Measurements from ENCODE around the gene ALPK3. TPM values are rescaled to one million over a fixed set of nuclear protein-coding genes. Genes with fewer than 3 reads are reported as not detected.
"Not testable (repeated sequence)": the region's sequence is repeated elsewhere in the genome, so short reads cannot be mapped to it uniquely, and the experiment has no call there.

The ALPK3 gene
- total RNA-seq, 1 donor from 2014 or later: 0.34 TPM

- H3K36me3 Mint-ChIP-seq (ENCODE audit: low read depth); H3K4me3 Mint-ChIP-seq (ENCODE audit: low read depth); H3K27ac Mint-ChIP-seq; H3K4me1 Mint-ChIP-seq (ENCODE audit: low read depth); H3K27me3 Mint-ChIP-seq (ENCODE audit: low read depth); DNase-seq (ENCODE audit: low spot score): not testable (repeated sequence)
- H3K9me3 Mint-ChIP-seq: peaks cover 12% of the 10 kb centered on the region
- intact Hi-C loops (cut with micrococcal nuclease): loop anchor here (1.0 kb wide), 1 partner anchor 83 kb away; no protein-coding TSS in a partner anchor
Measured at GRCh38 chr15:84845631-84846030, 28.5 kb downstream of the ALPK3 start.

GRCh38 chr15:84846269-84846668 is 29.1 kb downstream of the ALPK3 start:
- peaks cover 4% of the 10 kb centered on the region for H3K27me3 Mint-ChIP-seq (ENCODE audit: low read depth)
- H3K27ac Mint-ChIP-seq: no peak overlapping the region
- intact Hi-C loops (cut with micrococcal nuclease): no loop called here
- H3K36me3 Mint-ChIP-seq (ENCODE audit: low read depth): peaks cover 3% of the 10 kb centered on the region
- no peak for DNase-seq (ENCODE audit: low spot score)
- H3K4me1 Mint-ChIP-seq (ENCODE audit: low read depth): no peaks in the 10 kb centered on the region
- no peak overlapping the region for H3K4me3 Mint-ChIP-seq (ENCODE audit: low read depth)
- peaks cover 12% of the 10 kb centered on the region for H3K9me3 Mint-ChIP-seq

- Mint-ChIP-seq H3K27me3 (ENCODE audit: low read depth) (peaks cover 4% of the 10 kb centered on the region), H3K4me3 (ENCODE audit: low read depth) (no peak overlapping the region), H3K4me1 (ENCODE audit: low read depth) (no peaks in the 10 kb centered on the region), H3K36me3 (ENCODE audit: low read depth) (peaks cover 3% of the 10 kb centered on the region), H3K27ac (no peak overlapping the region), H3K9me3 (peaks cover 12% of the 10 kb centered on the region)
- DNase-seq (ENCODE audit: low spot score): no peak
- intact Hi-C loops (cut with micrococcal nuclease): no loop called here
Measured at GRCh38 chr15:84847382-84847781, 30.2 kb downstream of the ALPK3 start.

GRCh38 chr15:84852212-84852611 is 35.1 kb downstream of the ALPK3 start:
- Mint-ChIP-seq H3K4me3 (ENCODE audit: low read depth) (no peak overlapping the region), H3K9me3 (peaks cover 2% of the 10 kb centered on the region), H3K27me3 (ENCODE audit: low read depth) (peaks cover 2% of the 10 kb centered on the region), H3K27ac (no peak overlapping the region), H3K4me1 (ENCODE audit: low read depth) (no peaks in the 10 kb centered on the region), H3K36me3 (ENCODE audit: low read depth) (no peaks in the 10 kb centered on the region)
- intact Hi-C loops (cut with micrococcal nuclease): no loop called here
- no peak for DNase-seq (ENCODE audit: low spot score)

GRCh38 chr15:84855136-84855535 is 38.0 kb downstream of the ALPK3 start:
- no peaks in the 10 kb centered on the region for H3K27me3 Mint-ChIP-seq (ENCODE audit: low read depth)
- H3K4me3 Mint-ChIP-seq (ENCODE audit: low read depth): no peak overlapping the region
- no peak for DNase-seq (ENCODE audit: low spot score)
- no peaks in the 10 kb centered on the region for H3K4me1 Mint-ChIP-seq (ENCODE audit: low read depth)
- intact Hi-C loops (cut with micrococcal nuclease): no loop called here
- no peak overlapping the region for H3K27ac Mint-ChIP-seq
- H3K9me3 Mint-ChIP-seq: no peaks in the 10 kb centered on the region
- H3K36me3 Mint-ChIP-seq (ENCODE audit: low read depth): no peaks in the 10 kb centered on the region

GRCh38 chr15:84855765-84856164 is 38.6 kb downstream of the ALPK3 start:
- H3K27ac Mint-ChIP-seq: no peak overlapping the region
- H3K4me1 Mint-ChIP-seq (ENCODE audit: low read depth): no peaks in the 10 kb centered on the region
- intact Hi-C loops (cut with micrococcal nuclease): no loop called here

GRCh38 chr15:84856731-84857417 is 39.7 kb downstream of the ALPK3 start:
- H3K27me3 Mint-ChIP-seq (ENCODE audit: low read depth): no peaks in the 10 kb centered on the region
- no peak for DNase-seq (ENCODE audit: low spot score)
- H3K27ac Mint-ChIP-seq: no peak overlapping the region
- H3K4me3 Mint-ChIP-seq (ENCODE audit: low read depth): no peak overlapping the region
- no peaks in the 10 kb centered on the region for H3K36me3 Mint-ChIP-seq (ENCODE audit: low read depth)
- no peaks in the 10 kb centered on the region for H3K4me1 Mint-ChIP-seq (ENCODE audit: low read depth)
- intact Hi-C loops (cut with micrococcal nuclease): no loop called here
- no peaks in the 10 kb centered on the region for H3K9me3 Mint-ChIP-seq

More at GRCh38 chr15:84855765-84856164, 38.6 kb downstream of the ALPK3 start:
- Mint-ChIP-seq H3K36me3 (ENCODE audit: low read depth) (no peaks in the 10 kb centered on the region), H3K9me3 (no peaks in the 10 kb centered on the region), H3K4me3 (ENCODE audit: low read depth) (no peak overlapping the region), H3K27me3 (ENCODE audit: low read depth) (no peaks in the 10 kb centered on the region)
- DNase-seq (ENCODE audit: low spot score): no peak

- Mint-ChIP-seq H3K4me3 (ENCODE audit: low read depth) (no peak overlapping the region), H3K9me3 (no peaks in the 10 kb centered on the region), H3K27ac (no peak overlapping the region), H3K4me1 (ENCODE audit: low read depth) (no peaks in the 10 kb centered on the region), H3K36me3 (ENCODE audit: low read depth) (no peaks in the 10 kb centered on the region), H3K27me3 (ENCODE audit: low read depth) (no peaks in the 10 kb centered on the region)
- intact Hi-C loops (cut with micrococcal nuclease): no loop called here
- no peak for DNase-seq (ENCODE audit: low spot score)
Measured at GRCh38 chr15:84857418-84858004, 40.4 kb downstream of the ALPK3 start.

GRCh38 chr15:84858231-84858630 is 41.1 kb downstream of the ALPK3 start:
- H3K27me3 Mint-ChIP-seq (ENCODE audit: low read depth): no peaks in the 10 kb centered on the region
- H3K4me1 Mint-ChIP-seq (ENCODE audit: low read depth): no peaks in the 10 kb centered on the region
- no peak overlapping the region for H3K4me3 Mint-ChIP-seq (ENCODE audit: low read depth)
- H3K9me3 Mint-ChIP-seq: no peaks in the 10 kb centered on the region
- intact Hi-C loops (cut with micrococcal nuclease): no loop called here
- no peak for DNase-seq (ENCODE audit: low spot score)
- H3K36me3 Mint-ChIP-seq (ENCODE audit: low read depth): no peaks in the 10 kb centered on the region
- no peak overlapping the region for H3K27ac Mint-ChIP-seq

GRCh38 chr15:84859144-84859543 is 42.0 kb downstream of the ALPK3 start:
- H3K4me1 Mint-ChIP-seq (ENCODE audit: low read depth): no peaks in the 10 kb centered on the region
- no peak overlapping the region for H3K27ac Mint-ChIP-seq
- H3K27me3 Mint-ChIP-seq (ENCODE audit: low read depth): no peaks in the 10 kb centered on the region
- no peak overlapping the region for H3K4me3 Mint-ChIP-seq (ENCODE audit: low read depth)
- H3K36me3 Mint-ChIP-seq (ENCODE audit: low read depth): no peaks in the 10 kb centered on the region
- H3K9me3 Mint-ChIP-seq: no peaks in the 10 kb centered on the region
- no peak for DNase-seq (ENCODE audit: low spot score)
- intact Hi-C loops (cut with micrococcal nuclease): no loop called here

GRCh38 chr15:84859651-84860050 is 42.5 kb downstream of the ALPK3 start:
- H3K4me3 Mint-ChIP-seq (ENCODE audit: low read depth): no peak overlapping the region
- no peaks in the 10 kb centered on the region for H3K36me3 Mint-ChIP-seq (ENCODE audit: low read depth)
- no peaks in the 10 kb centered on the region for H3K27me3 Mint-ChIP-seq (ENCODE audit: low read depth)
- H3K27ac Mint-ChIP-seq: no peak overlapping the region
- H3K9me3 Mint-ChIP-seq: no peaks in the 10 kb centered on the region
- DNase-seq (ENCODE audit: low spot score): no peak
- no peaks in the 10 kb centered on the region for H3K4me1 Mint-ChIP-seq (ENCODE audit: low read depth)
- intact Hi-C loops (cut with micrococcal nuclease): no loop called here

- no peaks in the 10 kb centered on the region for H3K4me1 Mint-ChIP-seq (ENCODE audit: low read depth)
- no peaks in the 10 kb centered on the region for H3K36me3 Mint-ChIP-seq (ENCODE audit: low read depth)
- H3K4me3 Mint-ChIP-seq (ENCODE audit: low read depth): no peak overlapping the region
- intact Hi-C loops (cut with micrococcal nuclease): no loop called here
- H3K9me3 Mint-ChIP-seq: no peaks in the 10 kb centered on the region
- DNase-seq (ENCODE audit: low spot score): no peak
- H3K27ac Mint-ChIP-seq: no peak overlapping the region
- H3K27me3 Mint-ChIP-seq (ENCODE audit: low read depth): no peaks in the 10 kb centered on the region
Measured at GRCh38 chr15:84861781-84862180, 44.6 kb downstream of the ALPK3 start.

GRCh38 chr15:84862214-84862975 is 45.2 kb downstream of the ALPK3 start:
- intact Hi-C loops (cut with micrococcal nuclease): no loop called here

More at GRCh38 chr15:84862214-84862975, 45.2 kb downstream of the ALPK3 start:
- H3K4me1 Mint-ChIP-seq (ENCODE audit: low read depth): no peaks in the 10 kb centered on the region
- H3K27me3 Mint-ChIP-seq (ENCODE audit: low read depth): no peaks in the 10 kb centered on the region
- H3K9me3 Mint-ChIP-seq: no peaks in the 10 kb centered on the region
- H3K27ac Mint-ChIP-seq: no peak overlapping the region
- no peak for DNase-seq (ENCODE audit: low spot score)
- no peak overlapping the region for H3K4me3 Mint-ChIP-seq (ENCODE audit: low read depth)
- H3K36me3 Mint-ChIP-seq (ENCODE audit: low read depth): no peaks in the 10 kb centered on the region

Data from activated T-helper 2 cell treated with anti-CD3 and anti-CD28 coated beads, Interferon-gamma antibody, Interleukin-2, Interleukin-4, amounts not matched to agents 10 μg/mL and 5 μg/mL and 100 μg/mL, durations not matched to agents 14 hours and 24 hours and 36 hours (primary cell).